HG03159 (cell line): Measurements from ENCODE around the gene DOCK1.

Experiments used
- ATAC-seq: cut with Tn5 transposase; IDR thresholded peaks from one replicate; pipeline ENCODE4 v1.9.1; 2021; ENCODE audit warnings: mild to moderate bottlenecking, moderate library complexity; ENCODE audit not compliant: unreplicated experiment

Gene DOCK1

DNA sequence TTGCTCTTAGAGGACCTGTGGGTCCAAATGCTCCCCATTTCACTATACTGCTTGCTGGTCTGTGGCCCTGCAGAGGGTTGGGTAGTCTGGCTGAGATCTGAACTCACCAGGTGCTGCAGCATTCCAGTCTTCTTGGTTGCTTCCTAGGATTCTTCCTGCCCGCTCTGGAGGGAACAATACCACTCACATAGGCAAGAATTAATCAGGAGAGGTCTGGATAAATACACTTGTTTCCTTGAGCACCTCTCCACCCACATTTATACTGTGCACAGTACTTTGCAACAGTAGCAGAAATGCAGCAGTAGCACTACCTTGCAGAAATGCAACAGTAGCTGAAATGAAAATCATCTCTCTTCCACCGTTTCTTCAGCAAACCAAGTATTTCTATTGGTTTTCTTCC, 165.9 kb downstream of the DOCK1 start:
- no peak for ATAC-seq

DNA sequence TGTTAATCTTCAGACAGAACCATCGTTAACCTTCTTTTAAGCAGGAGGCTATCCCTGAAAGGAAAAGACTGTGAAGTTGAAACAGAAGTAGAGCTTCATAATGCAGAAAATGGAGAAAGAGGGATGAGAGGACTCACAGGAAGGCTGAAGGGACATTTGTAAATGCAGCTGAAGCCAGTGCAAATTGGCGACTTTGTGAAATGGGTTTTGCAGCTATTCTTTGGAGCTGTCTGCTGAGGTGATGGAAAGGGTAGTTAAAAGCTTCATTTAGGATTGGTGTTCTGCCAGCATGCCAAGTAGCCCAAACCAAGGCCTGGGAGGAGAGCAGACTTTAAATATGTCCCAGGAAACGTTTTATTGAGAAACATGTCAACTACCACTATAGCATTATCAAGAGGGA, 168.4 kb downstream of the DOCK1 start:
- no peak for ATAC-seq

DNA sequence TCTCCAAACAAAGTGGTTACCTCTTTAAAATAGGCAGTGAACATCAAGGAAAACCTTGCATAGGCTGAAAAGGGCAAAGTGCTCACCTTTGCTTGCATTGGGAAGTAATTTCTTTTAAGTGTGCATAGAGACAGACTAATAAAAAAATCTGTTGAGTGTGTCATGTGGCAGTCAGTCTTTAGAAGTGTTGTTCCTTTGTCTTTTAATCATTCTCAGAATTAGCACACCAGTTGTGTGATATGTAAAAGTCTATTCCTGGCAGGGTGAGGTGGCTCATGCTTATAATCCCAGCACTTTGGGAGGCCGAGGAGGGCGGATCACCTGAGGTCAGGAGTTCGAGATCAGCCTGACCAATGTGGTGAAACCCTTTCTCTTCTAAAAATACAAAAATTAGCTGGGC, 174.2 kb downstream of the DOCK1 start:
- ATAC-seq, result no peak

DNA sequence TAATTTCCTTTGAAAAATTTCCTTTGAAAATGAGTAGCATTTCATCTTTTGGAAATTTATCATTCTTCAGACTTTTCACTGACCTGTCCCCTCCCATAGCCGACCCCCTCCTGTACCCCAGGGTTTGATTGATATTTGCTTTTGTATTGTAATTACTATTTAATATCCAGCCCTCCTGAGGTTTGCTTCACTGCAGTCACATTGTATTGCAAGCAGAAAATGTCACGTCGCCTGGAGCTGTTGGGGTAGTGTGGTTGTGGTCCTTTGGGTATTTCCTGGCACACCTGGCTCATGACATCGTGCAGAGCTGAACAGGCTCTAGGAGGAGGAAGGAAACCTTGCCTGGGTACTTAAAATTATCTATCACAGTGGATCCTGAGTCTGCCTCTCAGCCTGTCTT, 175.1 kb downstream of the DOCK1 start:
- ATAC-seq, result no peak

DNA sequence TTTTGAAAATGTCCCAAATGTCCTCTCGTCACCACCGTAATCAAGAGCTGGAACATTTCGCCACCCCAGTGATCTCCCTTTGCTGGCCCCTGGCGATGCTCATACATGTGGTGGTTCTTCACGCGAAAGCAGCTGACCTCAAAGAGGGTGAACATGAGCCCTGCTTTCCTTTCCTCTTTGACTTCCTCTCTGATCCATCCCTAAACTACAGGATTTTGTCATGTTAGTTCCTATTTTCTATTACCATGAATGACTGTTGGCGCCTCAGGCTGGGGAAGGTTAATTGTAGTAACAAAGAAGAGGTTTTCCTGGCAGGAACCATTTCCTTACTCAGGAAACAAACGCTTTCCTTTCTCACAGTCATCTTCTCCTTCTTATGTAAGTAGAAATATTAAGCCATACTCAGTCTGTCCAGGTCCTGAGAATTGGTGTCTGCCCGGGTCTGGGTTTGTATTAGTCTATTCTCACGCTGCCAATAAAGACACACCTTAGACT, 176.7 kb downstream of the DOCK1 start:
- ATAC-seq, result no peak

DNA sequence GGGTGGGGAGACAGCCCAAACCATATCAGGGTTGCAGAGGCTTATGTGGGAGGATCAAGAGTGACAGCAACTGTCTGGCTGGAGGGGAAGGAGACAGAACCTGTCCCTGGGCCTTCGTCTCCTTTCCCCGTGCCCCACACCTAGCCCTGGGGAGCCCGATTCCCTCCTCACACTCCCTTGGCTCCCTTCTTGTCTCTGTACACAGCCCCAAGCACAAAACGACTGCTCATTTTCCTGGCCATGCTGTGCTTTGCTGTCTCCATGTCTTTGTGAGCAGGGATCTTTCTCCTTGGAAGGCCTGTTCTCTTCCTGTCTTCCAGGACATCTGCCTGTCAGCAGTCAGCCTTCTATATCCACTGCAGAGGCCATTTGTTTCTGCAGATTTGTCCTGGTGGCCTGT, 177.4 kb downstream of the DOCK1 start:
- ATAC-seq, result no peak

DNA sequence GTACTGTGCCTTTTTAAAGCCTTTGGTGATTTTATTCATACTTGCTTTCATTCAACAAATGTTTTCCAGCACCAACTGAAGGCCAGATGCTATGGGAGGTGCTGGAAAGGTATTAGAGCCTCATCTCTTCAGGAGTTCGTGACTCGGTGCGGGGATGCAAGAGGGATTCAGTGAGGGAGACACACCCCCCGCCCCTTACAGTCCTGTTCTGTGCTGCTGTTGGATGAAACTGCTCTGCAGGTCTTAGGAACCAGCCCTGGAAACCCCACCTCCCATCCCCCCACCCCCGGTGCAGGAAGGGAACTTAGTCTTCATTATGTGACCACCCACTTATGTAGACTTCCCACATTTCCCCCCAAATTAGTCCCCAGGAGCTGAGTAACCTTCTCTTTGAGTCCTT, 180.7 kb downstream of the DOCK1 start:
- no peak for ATAC-seq

DNA sequence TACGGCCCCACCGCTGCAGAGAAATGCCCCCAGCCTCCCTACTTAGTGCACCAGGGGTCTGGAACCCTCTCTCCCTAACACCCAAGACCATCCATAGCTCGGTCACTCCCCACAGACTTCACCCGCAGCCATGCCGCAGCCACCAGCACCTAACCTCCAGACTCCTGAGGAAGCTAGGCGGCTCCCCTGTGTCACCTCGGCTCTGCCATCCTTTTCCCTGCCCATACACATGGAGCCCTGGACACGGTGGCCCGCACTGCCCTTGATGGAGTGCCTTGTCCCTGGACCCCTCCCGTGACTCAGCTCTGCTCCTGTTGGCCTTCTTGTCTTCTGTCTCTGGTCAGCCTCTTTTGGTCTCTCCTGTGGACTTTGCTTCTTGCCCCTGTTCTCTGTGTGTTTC, 183.7 kb downstream of the DOCK1 start:
- no peak for ATAC-seq

DNA sequence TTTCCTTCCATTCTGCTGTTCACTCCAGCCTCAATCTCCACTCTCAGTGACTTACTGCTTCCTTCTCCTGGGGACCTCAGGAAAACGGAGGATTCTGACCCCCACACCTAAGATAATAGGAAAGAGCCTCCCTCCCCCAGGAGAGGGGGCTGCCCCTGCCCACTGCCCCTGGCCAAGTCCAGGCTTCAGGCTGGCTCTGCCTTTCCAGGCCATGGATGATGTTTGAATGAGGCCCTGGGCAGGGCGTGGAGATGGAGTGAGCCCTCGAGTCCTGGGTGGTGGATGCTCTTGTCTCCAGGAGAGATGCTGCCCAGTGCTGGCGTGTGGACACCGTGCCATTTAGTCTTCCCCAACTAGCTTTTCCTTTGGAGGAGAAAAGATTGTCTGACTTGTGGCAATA, 184.2 kb downstream of the DOCK1 start:
- ATAC-seq, result no peak

DNA sequence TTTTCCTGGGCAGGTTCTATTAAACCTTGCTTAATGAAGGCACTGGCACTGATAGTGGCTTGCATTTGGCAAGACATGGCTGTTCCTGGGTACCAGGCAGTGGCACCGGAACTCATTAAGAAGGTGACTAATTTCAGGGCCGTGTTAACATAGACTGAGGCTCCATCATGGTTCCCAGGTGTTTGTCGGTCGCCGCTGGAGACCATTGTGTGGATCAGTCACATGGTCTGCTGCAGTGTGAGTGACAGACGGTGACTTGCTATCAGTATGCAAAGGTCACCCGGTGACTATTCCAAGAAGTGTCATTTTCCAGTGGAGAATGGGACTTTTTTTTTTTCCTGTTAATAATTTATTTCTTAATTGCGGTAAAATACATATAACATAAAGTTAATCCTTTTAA, 184.9 kb downstream of the DOCK1 start:
- ATAC-seq, result no peak

DNA sequence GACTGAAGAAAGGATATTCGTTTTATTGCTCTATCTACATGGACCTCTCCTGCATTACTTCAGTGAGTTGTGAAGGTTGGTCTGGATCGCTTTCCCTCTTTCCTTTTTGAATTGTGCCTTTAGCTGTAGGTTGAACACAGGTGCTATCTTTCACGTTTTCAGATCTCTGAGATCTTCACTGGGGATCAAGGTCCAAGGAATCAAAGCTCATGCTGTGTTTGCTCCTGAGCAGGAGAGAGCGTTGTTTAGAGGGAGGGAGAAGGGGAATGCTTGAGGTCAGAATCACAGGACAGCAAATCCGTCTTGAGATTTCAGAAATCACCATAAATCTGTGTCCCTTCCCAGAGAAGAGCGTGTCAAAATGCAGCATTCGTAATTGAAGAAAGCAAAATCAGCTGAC, 186.1 kb downstream of the DOCK1 start:
- ATAC-seq, result no peak

DNA sequence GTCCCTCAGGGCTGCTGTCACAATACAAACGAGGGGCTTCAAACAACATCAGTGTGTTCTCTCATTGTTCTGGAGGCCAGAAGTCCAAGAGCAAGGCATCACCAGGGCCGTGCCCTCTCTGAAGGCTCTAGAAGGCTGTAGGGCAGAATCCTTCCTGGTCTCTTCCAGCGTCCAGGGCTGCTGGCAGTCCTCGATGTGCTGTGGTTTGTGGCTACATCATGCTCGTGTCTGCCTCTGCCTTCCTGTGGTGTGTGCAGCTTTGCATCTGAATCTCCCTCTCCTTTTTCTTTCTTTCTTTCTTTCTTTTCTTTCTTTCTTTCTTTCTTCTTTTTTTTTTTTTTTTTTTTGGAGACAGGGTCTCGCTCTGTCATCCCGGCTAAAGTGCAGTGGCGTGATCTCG, 187.7 kb downstream of the DOCK1 start:
- ATAC-seq, result no peak

DNA sequence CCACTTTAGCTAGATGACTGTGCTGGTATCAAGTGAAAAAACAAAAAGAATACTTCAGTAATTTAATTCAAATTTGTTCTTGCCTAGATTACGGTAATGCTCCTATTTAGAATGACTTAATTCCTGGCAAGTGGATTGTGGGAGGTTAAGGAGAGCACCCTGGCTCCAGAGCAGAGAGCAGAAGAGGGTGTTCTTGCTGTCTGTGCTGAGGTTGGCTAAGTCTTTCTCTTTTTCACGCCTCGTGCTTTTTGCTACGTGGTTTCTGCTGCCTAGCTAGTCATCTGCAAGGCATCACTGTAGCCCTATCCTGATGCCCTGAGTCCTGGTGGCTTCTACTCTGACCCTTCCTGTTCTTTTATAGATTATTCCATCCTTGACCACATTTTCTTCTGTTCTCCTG, 189.8 kb downstream of the DOCK1 start:
- ATAC-seq, result no peak

DNA sequence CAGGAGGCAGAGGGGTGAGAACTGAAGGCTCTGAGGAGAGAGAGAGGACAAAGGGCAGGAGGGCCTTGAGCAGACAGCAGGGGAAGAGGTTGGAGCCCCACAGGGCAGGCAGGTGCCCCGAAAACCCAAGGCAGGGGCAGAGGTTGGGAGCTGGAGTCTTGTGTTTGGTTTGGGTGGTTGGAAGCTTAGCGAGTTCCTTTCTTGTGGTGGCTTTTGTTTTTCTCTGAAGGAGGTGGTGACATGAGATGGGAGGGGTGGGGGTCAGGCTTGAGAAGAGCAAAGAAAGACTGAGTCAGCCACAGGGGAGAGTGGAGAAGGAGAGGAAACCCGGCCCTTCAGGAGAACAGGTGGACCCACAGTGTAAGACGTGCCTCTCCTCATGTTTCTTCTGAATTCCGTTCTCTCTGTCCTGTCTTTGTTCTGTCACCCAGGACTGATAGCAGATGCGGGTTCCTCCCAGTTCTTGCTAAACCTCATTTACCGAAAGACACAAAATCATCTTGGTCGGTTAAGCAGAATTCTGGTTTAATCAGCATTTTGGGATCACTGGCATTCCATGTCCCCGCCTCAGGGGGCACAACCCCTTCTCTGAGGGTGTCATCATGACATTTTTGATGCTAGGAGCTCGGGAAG, 195.9 kb downstream of the DOCK1 start:
- ATAC-seq, result no peak

DNA sequence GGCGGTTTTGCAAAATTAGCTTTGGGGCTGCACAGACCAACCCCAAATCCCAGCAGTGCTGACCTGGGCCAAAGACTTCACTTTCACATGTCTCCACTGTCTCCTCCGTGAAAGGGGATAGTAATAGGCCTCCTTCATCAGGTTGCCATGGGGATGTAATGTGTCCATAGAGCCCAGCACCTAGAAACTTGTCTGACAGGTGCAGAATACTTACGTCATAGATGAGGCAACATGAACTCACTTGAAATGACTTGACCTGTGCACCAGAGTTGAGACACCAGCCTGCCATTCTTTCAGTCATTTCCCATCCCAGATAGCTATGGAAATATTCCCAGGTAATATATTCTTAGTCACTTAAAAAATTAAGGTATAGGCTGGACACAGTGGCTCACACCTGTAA, 196.9 kb downstream of the DOCK1 start:
- ATAC-seq, result no peak

DNA sequence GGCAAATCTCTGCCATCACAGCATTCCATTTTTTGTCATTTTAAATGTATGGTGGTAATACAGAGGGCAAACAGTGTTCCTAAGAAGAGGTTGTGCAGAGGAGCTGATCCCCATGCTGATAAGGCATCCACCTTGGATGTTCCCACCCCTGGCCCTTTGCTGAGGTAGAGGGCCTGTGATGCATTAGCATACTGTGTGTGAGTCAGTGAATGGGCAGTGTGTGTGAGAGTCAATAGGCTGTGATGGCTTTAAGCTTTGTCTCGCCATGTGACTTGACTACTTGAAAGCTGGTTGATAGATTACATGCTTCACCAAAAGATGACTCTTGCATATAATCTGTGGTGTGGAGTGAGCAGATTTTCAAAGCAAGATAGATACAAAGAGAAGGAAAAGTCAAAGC, 209.9 kb downstream of the DOCK1 start:
- no peak for ATAC-seq

DNA sequence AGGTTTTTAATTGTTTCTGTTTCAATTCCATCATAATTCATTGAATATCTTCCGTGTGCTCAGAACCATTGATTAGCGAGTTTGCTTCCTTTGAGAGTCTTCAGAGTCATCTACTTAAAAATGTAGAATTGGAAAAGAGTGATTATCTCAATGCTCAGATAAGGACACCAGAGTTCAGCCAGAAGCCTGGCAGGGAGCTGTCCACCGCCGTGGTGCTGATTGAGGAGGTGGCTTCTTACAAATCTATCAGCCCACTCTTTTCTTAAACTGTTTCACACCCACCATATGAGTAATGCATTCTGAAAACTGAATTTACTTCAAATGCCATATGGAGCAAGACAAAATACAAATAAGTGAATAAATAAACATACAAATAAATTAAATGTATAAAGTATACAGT, 211.9 kb downstream of the DOCK1 start:
- no peak for ATAC-seq

DNA sequence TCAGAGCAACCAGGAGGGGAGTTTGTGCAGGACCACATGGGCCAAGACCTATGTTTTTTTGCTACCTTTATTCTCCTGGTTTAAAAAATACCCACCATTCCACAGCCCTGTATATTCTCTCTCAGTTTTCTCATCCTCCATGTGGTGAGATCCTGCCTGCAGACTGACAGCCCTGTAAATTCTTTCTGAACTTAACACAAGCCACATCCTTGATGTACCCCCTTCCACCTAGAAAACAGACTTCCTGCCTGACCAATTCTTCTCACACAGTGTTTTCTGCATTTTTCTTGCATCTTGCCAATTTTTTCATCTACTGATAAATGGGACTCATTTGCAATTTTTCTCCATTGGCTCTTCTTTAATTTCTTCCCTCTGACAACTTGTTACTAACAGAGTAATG, 212.8 kb downstream of the DOCK1 start:
- no peak for ATAC-seq

DNA sequence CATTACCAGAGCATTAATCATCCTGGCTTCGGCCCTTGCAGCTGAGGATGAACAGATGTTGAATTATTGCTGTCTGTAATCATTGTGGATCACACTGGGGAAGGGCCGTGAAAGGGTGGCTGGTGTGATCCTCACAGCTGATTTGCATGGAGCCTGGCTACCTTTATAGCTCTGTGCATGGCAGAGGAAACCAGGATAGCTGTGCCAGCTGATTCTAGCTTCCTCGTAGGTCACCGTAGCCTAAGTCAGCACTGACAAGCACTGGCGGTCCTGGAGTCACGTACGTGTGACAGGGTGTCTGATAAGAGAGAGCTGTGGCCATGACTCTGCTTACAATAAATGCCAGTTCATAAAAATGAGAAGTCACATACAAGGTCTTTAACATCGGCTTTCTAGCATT, 214.7 kb downstream of the DOCK1 start:
- ATAC-seq, result no peak

DNA sequence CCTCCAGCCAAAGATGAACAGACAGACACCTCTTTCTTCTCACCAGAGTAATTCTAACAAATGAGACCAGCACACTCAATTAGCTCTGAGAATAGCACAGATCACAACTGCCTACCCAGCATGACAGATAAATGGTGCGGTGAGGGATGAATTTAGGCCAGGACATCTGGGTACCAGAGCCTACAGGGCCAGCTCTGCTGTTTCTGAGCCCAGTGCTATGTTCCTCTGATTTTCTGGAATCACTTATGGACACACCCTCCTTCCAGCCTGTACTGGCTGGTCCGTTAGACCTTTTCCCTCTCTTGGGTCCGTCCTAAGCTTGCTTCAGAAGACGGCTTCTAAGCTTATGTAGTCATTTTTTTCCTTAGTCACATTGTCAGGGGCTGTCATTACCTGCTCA, 217.6 kb downstream of the DOCK1 start:
- no peak for ATAC-seq

DNA sequence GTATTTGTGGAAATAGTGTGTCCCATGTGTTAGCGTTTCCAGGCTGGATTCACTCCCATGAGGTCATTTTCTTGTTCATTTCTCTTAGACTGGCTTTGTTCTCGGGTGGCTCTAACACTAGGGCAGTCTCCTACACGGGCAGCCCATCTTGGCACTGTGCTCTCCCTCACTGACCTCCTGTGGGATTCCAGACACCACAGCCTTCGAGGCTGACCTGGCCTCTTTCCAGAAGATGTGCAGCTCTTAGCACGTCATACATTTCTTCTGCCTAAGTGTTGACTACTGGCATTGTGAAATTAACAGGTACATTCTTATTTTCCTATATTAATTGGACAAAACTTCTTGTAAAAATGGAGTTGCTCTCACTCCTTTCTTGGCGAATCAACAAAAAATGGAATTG, 218.4 kb downstream of the DOCK1 start:
- ATAC-seq, result no peak

DNA sequence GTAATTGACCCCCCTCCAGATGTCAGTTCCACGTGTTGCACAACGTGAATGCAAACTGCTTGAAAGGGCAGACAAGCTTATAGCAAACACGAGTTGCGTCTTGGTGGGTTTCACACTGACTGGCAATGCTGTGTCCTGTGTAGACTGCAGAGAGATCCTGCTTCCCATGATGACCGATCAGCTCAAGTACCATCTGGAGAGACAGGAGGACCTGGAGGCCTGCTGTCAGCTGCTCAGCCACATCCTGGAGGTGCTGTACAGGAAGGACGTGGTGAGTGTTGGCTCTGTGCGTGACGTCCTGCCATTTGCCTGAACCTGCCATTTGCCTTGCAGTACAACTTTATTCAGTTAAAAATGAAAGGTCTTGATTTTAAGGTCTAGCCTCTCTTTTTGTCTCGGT, 220.1 kb downstream of the DOCK1 start:
- ATAC-seq, result no peak

DNA sequence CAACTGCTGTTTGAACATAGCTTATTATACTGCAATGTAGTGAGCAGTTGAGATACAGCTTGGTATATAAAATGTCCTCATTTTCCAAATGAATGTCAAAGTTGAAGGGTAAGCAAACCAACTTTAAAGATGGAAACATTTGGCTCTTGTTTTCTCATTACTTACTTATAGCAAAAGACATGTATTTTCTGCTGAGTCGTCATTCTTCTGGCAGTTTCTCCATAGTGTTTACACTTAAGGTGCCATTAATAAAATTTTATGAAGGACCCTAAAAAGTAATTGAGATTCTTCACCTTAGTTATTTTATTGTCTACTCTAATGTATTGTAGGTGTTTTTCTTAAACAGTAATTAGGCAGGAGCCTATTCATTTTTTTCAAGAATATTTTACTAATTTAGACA, 222.6 kb downstream of the DOCK1 start:
- no peak for ATAC-seq

DNA sequence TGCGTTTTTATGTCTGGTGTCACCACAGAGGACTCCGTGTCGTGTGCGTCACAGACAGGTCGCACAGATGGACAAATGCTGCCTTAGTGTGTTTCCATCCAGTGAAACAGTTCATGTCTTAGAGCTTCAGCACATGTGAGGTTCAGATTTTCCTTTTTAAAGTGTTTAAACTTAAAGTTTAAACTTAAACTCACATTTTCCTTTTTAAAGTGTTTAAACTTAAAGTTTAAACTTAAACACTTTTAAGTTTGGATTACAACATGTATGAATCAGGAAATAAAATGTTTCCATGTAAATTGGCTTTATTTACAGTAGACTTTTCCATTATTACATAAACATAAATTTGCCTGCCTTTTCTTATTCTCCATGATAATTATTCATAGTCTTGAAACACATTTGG, 223.9 kb downstream of the DOCK1 start:
- no peak for ATAC-seq
